Mammary epithelial cell (primary cell): ENCODE results near the gene DMD.

ENCODE experiments used
- EZH2 ChIP-seq: IDR thresholded peaks from 2 replicates; pipeline ENCODE4 v1.6.1; 2012; ENCODE audit warnings: low read length, inconsistent platforms, borderline replicate concordance
- TF ChIP-seq, protein P1 (sequence below), 2 donors: IDR thresholded peaks in 1 of 2; conservative IDR thresholded peaks in 1 of 2; 2 replicates each; pipeline ENCODE4 v1.5.1; 2011 to 2012; ENCODE audit warnings: inconsistent platforms in 2 of 2, low read length in 2 of 2, mild to moderate bottlenecking in 2 of 2, control low read depth in 1 of 2, low read depth in 1 of 2; ENCODE audit not compliant: insufficient read depth in 1 of 2; ENCODE audit errors: extremely low read depth in 1 of 2

DNA sequence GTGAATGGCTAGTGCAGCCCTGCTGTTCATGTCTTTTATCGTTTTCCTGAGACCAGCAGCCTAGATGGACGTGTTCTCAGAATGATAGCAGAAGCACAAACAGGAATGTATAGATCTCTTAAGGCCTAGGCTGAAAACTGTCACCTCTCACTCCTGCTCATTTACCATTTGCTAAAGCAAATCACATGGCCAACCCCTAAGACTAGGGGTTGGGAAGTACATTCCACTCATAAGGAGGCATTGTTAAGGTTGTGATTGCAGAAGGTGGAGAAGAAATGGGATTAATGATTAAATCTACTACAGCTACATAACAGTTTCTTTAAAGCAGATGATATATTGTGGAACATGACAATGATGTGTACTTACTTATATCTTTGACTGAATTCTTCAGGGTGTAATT lies 1602.7 kb downstream of the DMD start:
- TF ChIP-seq, protein P1, sequence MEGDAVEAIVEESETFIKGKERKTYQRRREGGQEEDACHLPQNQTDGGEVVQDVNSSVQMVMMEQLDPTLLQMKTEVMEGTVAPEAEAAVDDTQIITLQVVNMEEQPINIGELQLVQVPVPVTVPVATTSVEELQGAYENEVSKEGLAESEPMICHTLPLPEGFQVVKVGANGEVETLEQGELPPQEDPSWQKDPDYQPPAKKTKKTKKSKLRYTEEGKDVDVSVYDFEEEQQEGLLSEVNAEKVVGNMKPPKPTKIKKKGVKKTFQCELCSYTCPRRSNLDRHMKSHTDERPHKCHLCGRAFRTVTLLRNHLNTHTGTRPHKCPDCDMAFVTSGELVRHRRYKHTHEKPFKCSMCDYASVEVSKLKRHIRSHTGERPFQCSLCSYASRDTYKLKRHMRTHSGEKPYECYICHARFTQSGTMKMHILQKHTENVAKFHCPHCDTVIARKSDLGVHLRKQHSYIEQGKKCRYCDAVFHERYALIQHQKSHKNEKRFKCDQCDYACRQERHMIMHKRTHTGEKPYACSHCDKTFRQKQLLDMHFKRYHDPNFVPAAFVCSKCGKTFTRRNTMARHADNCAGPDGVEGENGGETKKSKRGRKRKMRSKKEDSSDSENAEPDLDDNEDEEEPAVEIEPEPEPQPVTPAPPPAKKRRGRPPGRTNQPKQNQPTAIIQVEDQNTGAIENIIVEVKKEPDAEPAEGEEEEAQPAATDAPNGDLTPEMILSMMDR (conservative IDR thresholded peaks at IDR 0.05 in 1 of 2, IDR thresholded peaks at IDR 0.05 in 1 of 2; ENCODE audit: extremely low read depth in 1 of 2, insufficient read depth in 1 of 2, low read depth in 1 of 2, low read length in 2 of 2), result no peak
- no peak for TF ChIP-seq EZH2
